Cardiac fibroblast (primary cell): ENCODE measurements around the gene PCDH9.

ENCODE experiments used
- DNase-seq, 2 donors: peaks; one replicate each; pipeline versions ENCODE4 v3.0.0 to v3.0.0-alpha.2; 2010; ENCODE audit warnings: low read depth in 2 of 2
- H3K4me3 ChIP-seq, 2 donors: replicated peaks in 1 of 2; 1 replicate in 1 of 2; 2 replicates in 1 of 2; pipeline ENCODE4 v1.5.1; 2011; ENCODE audit warnings: low read depth in 2 of 2, low read length in 2 of 2, mild to moderate bottlenecking in 2 of 2, moderate library complexity in 1 of 2
- CTCF ChIP-seq: IDR thresholded peaks from one replicate; pipeline ENCODE4 v1.5.1; 2011; ENCODE audit warnings: low read depth, mild to moderate bottlenecking, low read length, inconsistent platforms

Gene PCDH9

GRCh38 chr13:66673401-66673800, 556.7 kb downstream of the PCDH9 start:
- peak; percentile 91 to 93 for DNase-seq
- TF ChIP-seq CTCF = no peak
- H3K4me3 ChIP-seq = no peak overlapping the region

GRCh38 chr13:66665991-66666390, 564.1 kb downstream of the PCDH9 start:
- peak; percentile 83 for DNase-seq
- TF ChIP-seq CTCF = no peak
- H3K4me3 ChIP-seq = no peak overlapping the region

GRCh38 chr13:66663711-66664110, 566.4 kb downstream of the PCDH9 start:
- H3K4me3 ChIP-seq = no peak overlapping the region
- DNase-seq = no peak
- TF ChIP-seq CTCF = no peak

- H3K4me3 ChIP-seq = no peak overlapping the region
- DNase-seq = no peak
- no peak for TF ChIP-seq CTCF
These were observed 566.9 kb downstream of the PCDH9 start for GRCh38 chr13:66663206-66663605.

- no peak overlapping the region for H3K4me3 ChIP-seq
- DNase-seq = no peak
- no peak for TF ChIP-seq CTCF
These were observed 568.8 kb downstream of the PCDH9 start for GRCh38 chr13:66661336-66661735.

GRCh38 chr13:66660468-66660813, 569.7 kb downstream of the PCDH9 start:
- no peak for DNase-seq
- no peak for TF ChIP-seq CTCF

GRCh38 chr13:66659701-66660467, 570.3 kb downstream of the PCDH9 start:
- TF ChIP-seq CTCF = no peak
- DNase-seq = peak; percentile 64 to 89

More at GRCh38 chr13:66660468-66660813, 569.7 kb downstream of the PCDH9 start:
- no peak overlapping the region for H3K4me3 ChIP-seq

More at GRCh38 chr13:66659701-66660467, 570.3 kb downstream of the PCDH9 start:
- H3K4me3 ChIP-seq = peak overlapping the region in 1 of 2 donors; percentile 40
